Activated CD8-positive, alpha-beta memory T cell treated with anti-CD3 and anti-CD28 coated beads for 1 hour (primary cell): ENCODE results near the gene NAP1L4.
A peak's percentile ranks its signal among the peaks of the same experiment; 100 is the strongest.

Experiments used
- DNase-seq, 2 donors: peaks; one replicate each; pipeline ENCODE4 v3.0.0-alpha.2; 2020; ENCODE audit warnings: low read depth in 1 of 2; ENCODE audit errors: extremely low read depth in 1 of 2

Gene NAP1L4

GRCh38 chr11:2995893-2996554, 3.9 kb upstream of the NAP1L4 start:
- no peak for DNase-seq

DNA sequence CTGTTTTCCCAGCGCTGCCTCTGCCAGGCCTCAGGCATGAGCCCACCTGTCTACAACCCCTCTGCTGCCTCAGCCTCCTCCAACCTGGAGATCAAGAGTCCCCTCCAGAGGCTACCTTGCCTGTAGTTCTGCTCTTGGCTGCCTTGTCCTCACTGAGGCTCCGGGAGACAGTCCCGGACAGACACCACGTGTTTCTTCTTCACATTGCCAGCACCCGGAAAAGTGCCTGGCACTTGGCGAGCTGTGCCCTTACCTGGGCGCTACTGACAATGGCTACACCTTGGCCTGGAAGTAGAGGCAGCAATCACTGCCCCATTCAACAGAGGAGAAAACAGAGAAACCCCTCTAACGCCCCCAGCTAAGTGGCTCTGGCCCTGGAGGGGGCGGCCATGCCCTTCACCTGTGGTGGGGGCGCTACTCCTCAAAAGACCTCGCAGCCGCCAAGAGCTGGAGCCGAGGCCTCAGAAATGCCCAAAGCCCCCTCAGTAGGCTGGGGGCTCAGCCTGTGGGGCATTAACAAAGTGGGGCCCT, 3.0 kb upstream of the NAP1L4 start:
- DNase-seq = no peak

GRCh38 chr11:2994336-2994730, 2.2 kb upstream of the NAP1L4 start:
- no peak for DNase-seq

- DNase-seq = no peak
Measured at GRCh38 chr11:2992997-2993325, 832 bp upstream of the NAP1L4 start.

DNA sequence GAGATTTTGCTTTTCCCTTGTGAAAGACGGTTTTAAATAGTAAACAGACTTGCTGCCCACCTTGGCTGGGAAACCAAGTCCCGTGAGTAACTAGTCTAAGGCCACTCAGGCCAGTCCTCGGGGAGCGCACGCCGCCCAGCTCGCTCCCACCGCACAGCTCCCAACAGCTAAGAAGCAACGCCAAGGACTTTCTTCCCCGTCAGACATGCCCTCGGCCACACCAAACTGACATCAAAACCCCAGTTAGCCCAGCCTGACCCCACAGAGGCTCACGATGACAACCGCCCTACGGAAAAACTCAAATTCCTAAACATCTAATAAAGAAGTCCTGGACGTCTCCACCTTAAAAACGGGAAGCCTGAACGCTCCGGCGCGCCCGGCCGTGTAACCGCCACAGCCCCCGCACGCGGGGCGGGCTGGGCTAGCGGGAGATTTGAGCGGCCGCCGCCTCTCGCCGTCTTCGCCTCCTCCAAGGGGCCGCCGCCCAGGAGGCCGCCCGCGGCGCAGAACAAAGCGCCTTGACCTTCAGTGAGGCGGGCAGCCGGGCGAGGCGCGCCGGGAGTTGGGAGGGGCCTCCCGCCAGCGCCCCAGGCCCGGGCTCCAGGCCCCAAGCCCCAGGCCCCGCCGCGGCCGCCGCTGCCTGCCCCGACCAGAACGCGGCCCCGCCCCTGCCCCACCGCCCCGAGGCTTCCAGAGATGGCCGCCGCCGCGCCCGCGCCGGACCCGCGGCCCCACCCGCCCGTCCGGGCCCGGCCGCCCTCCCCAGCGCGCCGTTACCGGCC, 486 bp downstream of the NAP1L4 start:
- no peak for DNase-seq

DNA sequence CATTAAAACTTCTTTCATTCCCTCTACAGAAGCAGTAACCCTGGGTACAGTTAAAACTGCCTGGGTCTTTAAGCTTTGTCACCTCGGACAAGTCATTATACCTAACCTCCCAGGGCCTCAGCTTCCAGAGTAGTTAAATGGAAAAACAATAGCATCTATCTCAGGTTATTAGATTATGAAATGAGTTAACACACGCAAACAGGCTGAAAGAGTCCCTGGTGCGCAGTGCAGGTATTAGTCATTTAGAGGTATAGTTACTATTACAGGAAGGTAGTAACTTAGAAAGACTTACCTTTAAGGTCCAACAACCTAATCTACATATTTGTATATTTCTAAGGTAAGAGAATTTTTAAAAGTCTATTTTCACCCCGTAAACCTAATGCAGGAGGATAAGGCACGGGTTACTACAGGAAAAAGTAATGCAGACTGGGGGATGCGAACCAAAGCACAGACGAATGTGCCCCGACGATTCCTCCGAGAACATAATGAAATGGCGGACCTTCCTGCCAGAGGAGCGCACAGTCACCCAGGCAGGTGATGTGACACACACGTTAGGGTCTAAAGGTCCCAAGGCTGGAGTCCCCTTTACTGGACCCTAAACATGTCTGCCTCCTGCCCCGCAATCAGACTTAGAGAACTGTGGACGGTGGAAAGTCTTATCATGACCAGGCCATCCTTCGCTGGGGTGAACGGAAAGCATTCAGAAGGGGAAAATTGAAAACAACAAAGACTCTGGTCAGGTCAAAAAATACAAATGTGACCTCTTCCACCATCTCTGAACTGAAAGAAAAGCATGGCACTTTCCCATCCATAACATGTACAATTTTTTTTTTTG, 1.3 kb downstream of the NAP1L4 start:
- no peak for DNase-seq

DNA sequence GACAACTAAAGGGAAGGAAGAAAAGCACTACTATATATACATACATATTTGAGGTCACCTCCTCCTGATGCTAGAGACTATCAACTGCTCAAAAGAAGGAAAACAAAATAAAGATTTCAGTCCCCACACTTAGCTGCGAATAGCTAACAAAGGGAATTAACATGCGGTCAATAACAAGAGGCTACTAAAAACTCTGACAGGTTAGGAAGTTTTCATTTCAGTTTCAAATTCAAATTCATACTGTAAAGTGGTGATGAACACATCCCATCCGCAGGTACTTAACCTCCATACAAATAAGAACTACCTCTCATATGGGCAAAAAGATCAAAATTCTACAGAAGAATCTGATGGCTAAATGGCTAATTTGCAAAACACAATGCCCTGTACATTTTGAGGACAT, 2.6 kb downstream of the NAP1L4 start:
- DNase-seq = no peak

- no peak for DNase-seq
Measured at GRCh38 chr11:2989006-2989405, 3.1 kb downstream of the NAP1L4 start.

GRCh38 chr11:2987881-2988861, 4.0 kb downstream of the NAP1L4 start:
- no peak for DNase-seq

DNA sequence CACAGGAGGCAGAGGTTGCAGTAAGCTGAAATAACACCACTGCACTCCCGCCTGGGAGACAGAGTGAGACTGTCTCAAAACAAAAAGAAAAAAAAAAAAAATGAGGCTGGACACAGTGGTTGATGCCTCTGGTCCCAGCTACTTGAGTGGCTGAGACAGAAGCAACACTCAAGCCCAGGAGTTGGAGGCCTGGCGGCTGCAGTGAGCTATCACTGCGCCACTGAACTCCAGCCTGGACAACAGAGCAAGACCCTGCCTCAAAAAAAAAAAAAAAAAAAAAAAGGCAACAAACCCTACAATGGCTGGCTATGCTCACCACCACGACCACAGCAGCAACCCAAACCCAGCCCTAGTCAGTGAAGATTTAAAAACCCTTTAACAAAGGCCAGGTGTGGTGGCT, 8.2 kb downstream of the NAP1L4 start:
- DNase-seq = no peak

GRCh38 chr11:2982214-2982613, 9.9 kb downstream of the NAP1L4 start:
- no peak for DNase-seq

GRCh38 chr11:2981130-2981529, 11.0 kb downstream of the NAP1L4 start:
- no peak for DNase-seq

- DNase-seq = no peak
Measured at GRCh38 chr11:2980168-2980840, 11.8 kb downstream of the NAP1L4 start.

DNA sequence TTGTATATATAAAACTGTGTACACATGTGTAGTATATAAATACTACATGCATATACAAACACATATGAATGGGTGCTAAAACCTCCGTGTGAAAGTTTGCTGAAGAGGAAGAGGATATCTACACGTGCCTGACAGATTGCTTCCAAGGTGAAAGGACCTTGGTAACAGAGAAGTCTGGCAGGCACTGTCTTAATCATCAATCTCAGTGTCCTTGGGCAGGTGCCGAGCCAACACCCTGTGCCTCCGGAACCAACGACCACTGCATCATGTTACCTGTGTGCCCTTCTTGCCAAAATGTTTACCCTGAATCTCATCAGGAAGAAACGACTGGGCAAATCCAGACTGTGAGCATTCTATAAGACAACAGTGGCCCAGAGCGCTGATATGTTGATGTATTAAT, 15.0 kb downstream of the NAP1L4 start:
- no peak for DNase-seq

GRCh38 chr11:2976294-2977063, 15.7 kb downstream of the NAP1L4 start:
- no peak for DNase-seq

- DNase-seq = peak; percentile 11 to 24
Measured at GRCh38 chr11:2975594-2975993, 16.5 kb downstream of the NAP1L4 start.

DNA sequence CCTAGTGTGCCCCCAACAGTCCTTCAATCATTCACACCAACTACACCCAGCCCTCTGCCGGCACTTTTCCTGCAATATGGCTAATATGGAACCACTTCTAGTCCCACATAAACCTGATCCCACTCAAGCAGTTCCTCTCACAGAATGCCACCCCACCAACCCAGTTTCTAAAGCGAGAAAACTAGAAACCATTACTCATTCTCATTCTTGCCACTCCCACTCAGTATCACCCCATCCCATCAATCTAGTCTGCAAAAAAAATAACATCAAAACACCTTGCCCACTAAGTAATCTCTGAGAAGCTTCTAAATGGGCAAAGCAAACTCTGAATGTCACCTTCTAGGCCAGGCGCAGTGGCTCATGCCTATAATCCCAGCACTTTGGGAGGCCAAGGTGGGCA, 17.9 kb downstream of the NAP1L4 start:
- DNase-seq = no peak

DNA sequence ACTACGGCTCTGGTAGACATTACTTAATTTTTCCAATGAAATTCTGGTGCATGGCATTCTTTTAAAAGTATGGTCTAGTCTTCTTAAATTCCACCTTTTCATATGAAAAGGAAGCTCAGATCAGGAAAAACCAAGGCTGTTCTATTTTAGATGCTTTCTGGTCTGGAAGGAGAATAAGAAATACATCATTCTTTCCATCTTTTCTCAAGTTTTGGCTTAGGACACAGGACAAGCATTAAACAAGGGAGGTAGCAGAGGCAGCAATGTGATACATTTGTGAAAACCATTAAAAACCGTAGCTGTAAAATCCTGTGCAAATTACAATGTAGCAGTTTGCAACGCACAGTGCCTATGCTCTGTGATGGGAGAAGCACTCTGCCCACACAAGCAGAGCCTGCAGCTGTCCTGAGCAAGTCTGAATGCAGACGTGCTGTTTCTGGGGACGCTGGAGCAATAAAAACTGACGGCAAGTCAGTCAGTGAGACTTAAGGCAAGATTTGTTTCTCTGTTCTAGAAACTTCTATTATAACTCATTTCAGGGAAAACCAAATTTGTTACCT, 23.7 kb downstream of the NAP1L4 start:
- no peak for DNase-seq

- DNase-seq = no peak
Measured at GRCh38 chr11:2964782-2965181, 27.3 kb downstream of the NAP1L4 start.
